GM12878 (cell line): ENCODE measurements around the gene CAMTA1. TPM values are rescaled to one million over a fixed set of nuclear protein-coding genes. Genes with fewer than 3 reads are reported as not detected.

ENCODE experiments used
- ATAC-seq: fragments of 200-7000 bp; cut with Tn5 transposase; 3 replicates; pipeline ENCODE4 v1.9.1; 2020; ENCODE audit warnings: mild to moderate bottlenecking, moderate library complexity
- BruUV-seq: library from RNA; stranded (reverse); fragments of 400-500 nt; replicated peaks from 2 replicates; lab custom pipeline; 2021; lab: Mats Ljungman, UMichigan
- CTCF ChIA-PET: fragments of 300-600 bp; sonication (Branson Sonifier 250); formaldehyde crosslinking; extraction: SDS; loops from one replicate; lab custom pipeline; 2021; ENCODE audit warnings: inconsistent platforms; lab: Yijun Ruan, JAX
- POLR2A ChIA-PET: fragments of 350-600 bp; formaldehyde crosslinking; extraction: SDS; loops from one replicate; lab custom pipeline; 2021; ENCODE audit warnings: inconsistent platforms; lab: Charles Lee
- RAD21 ChIA-PET: fragments of 300-600 bp; sonication (Branson Sonifier 250); formaldehyde crosslinking; loops from one replicate; lab custom pipeline; 2023; ENCODE audit warnings: antibody characterized with exemption; ENCODE audit not compliant: unreplicated experiment; lab: Charles Lee
- SMC1A ChIA-PET: fragments of 300-600 bp; sonication (Branson Sonifier 250); formaldehyde crosslinking; loops from one replicate; lab custom pipeline; 2023; ENCODE audit not compliant: unreplicated experiment, uncharacterized antibody; lab: Charles Lee
- DNase-seq: peaks from one replicate; pipeline ENCODE4 v3.0.0-alpha.2; 2011; ENCODE audit warnings: low read depth, low spot score
- FAIRE-seq: peaks from 3 replicates; lab custom pipeline; 2011; peaks lifted over from hg19 to GRCh38; lab: Jason Lieb, UNC
- H2AFZ ChIP-seq: 2 replicates; pipeline ENCODE4 v1.6.0; 2011; ENCODE audit warnings: low read depth, low read length, control low read depth; ENCODE audit not compliant: control insufficient read depth
- H3K27ac ChIP-seq: 2 replicates; pipeline ENCODE4 v1.5.1; 2011; ENCODE audit warnings: control low read depth; ENCODE audit not compliant: control insufficient read depth, insufficient read depth
- H3K27me3 ChIP-seq, 2 experiments: replicated peaks in 1 of 2; 2 replicates each; pipeline versions ENCODE4 v1.6.0 to v1.6.1; 2011; ENCODE audit warnings: low read length in 1 of 2; ENCODE audit not compliant: control insufficient read depth in 2 of 2, insufficient read depth in 2 of 2
- H3K36me3 ChIP-seq, 2 experiments: 2 replicates each; pipeline ENCODE4 v1.5.1; 2011; ENCODE audit warnings: low read length in 1 of 2; ENCODE audit not compliant: control insufficient read depth in 2 of 2, insufficient read depth in 2 of 2
- H3K4me1 ChIP-seq: 2 replicates; pipeline ENCODE4 v1.6.1; 2011; ENCODE audit warnings: mild to moderate bottlenecking, low read length, moderate library complexity, mixed read lengths; ENCODE audit not compliant: control insufficient read depth, insufficient read depth
- H3K4me2 ChIP-seq: 2 replicates; pipeline ENCODE4 v1.6.0; 2011; ENCODE audit warnings: control low read depth; ENCODE audit not compliant: control insufficient read depth, insufficient read depth
- H3K4me3 ChIP-seq: fragments of 200-600 bp; sonication (generic); 2 replicates; pipeline ENCODE4 v1.5.1; 2016
- H3K79me2 ChIP-seq: 2 replicates; pipeline ENCODE4 v1.6.0; 2011; ENCODE audit warnings: low read length; ENCODE audit not compliant: control insufficient read depth, insufficient read depth
- H3K9ac ChIP-seq: 2 replicates; pipeline ENCODE4 v1.8.0; 2011; ENCODE audit warnings: low read length, control low read depth, mixed read lengths; ENCODE audit not compliant: control insufficient read depth, insufficient read depth
- H3K9me3 ChIP-seq: replicated peaks from 3 replicates; pipeline ENCODE4 v1.5.1; 2011; ENCODE audit warnings: mild to moderate bottlenecking, low read length; ENCODE audit not compliant: control insufficient read depth, insufficient read depth
- H4K20me1 ChIP-seq: 2 replicates; pipeline ENCODE4 v1.6.0; 2011; ENCODE audit not compliant: control insufficient read depth, insufficient read depth
- BACH1 ChIP-seq: fragments of 450-650 bp; IDR thresholded peaks from 2 replicates; pipeline ENCODE4 v1.6.1; 2017; ENCODE audit warnings: mild to moderate bottlenecking, borderline replicate concordance
- BMI1 ChIP-seq: fragments of 450-650 bp; IDR thresholded peaks from 2 replicates; pipeline ENCODE4 v1.6.1; 2016; ENCODE audit warnings: mild to moderate bottlenecking, moderate library complexity, borderline replicate concordance
- GABPA ChIP-seq: IDR thresholded peaks from 2 replicates; pipeline ENCODE4 v1.6.1; 2014; ENCODE audit warnings: antibody characterized with exemption, low read depth, mild to moderate bottlenecking, inconsistent platforms
- KLF5 ChIP-seq: fragments of 450-650 bp; IDR thresholded peaks from 2 replicates; pipeline ENCODE4 v1.6.1; 2014; ENCODE audit warnings: mild to moderate bottlenecking; ENCODE audit not compliant: partially characterized antibody
- MXI1 ChIP-seq: fragments of 150-350 bp; IDR thresholded peaks from 2 replicates; pipeline ENCODE4 v1.6.1; 2011; ENCODE audit warnings: low read depth, mild to moderate bottlenecking, inconsistent platforms, low read length, improper control_type of control experiment
- RCOR1 ChIP-seq: conservative IDR thresholded peaks from 2 replicates; pipeline ENCODE4 v1.6.1; 2012; ENCODE audit warnings: low read depth, low read length, improper control_type of control experiment
- SREBF2 ChIP-seq: IDR thresholded peaks from 2 replicates; pipeline ENCODE4 v1.6.1; 2012; ENCODE audit warnings: mild to moderate bottlenecking, low read length
- TCF7 ChIP-seq: IDR thresholded peaks from 2 replicates; pipeline ENCODE4 v1.6.1; 2014; ENCODE audit warnings: antibody characterized with exemption, borderline replicate concordance
- YY1 ChIP-seq: IDR thresholded peaks from 2 replicates; pipeline ENCODE4 v1.6.1; 2011; ENCODE audit warnings: low read depth, mild to moderate bottlenecking, low read length
- ZZZ3 ChIP-seq: IDR thresholded peaks from 2 replicates; pipeline ENCODE4 v1.6.1; 2011; ENCODE audit warnings: low read depth; ENCODE audit not compliant: control insufficient read depth, insufficient read length
- WGBS: methylation state at CpG from one replicate; pipeline ENCODE4 v1.1.6; 2016; ENCODE audit warnings: low lambda C conversion rate; ENCODE audit not compliant: insufficient replicate concordance, insufficient coverage; ENCODE audit errors: missing lambda C conversion rate; 5-methylcytosine and 5-hydroxymethylcytosine counted together
- in situ Hi-C: fragments of 300-500 bp; cut with MboI; formaldehyde crosslinking; loops from 9 replicates; pipeline ENCODE4 v1.14.3; 2018; ENCODE audit warnings: mixed read lengths
- intact Hi-C: fragments of 100-400 bp; cut with micrococcal nuclease; formaldehyde crosslinking; loops from one replicate; pipeline ENCODE4 v1.14.2; 2022; ENCODE audit not compliant: unreplicated experiment
- polyA plus RNA-seq, 11 experiments: library from polyadenylated mRNA; depleted of rRNA in 4 of 11; unstranded in 6 of 11; stranded (reverse) in 5 of 11; fragments of >200 nt; fragmentation: Nextera tagmentation in 4 of 11; fragmentation: Illumina TruSeq in 1 of 11; extraction: Ambion mirVana in 4 of 11; extraction: Trizol in 1 of 11; gene quantifications; 1 replicate in 1 of 11; 2 replicates in 10 of 11; pipeline versions ENCODE4 v1.2.1 to v1.2.3, GENCODE V29; 2011 to 2016; ENCODE audit warnings: inconsistent platforms in 2 of 11, missing spikeins in 2 of 11, low read depth in 1 of 11
- total RNA-seq, 4 experiments: library from RNA; depleted of rRNA in 3 of 4; stranded (reverse); fragments of >200 nt in 3 of 4; fragmentation: Illumina TruSeq in 1 of 4; extraction: Trizol in 1 of 4; gene quantifications; 2 replicates each; pipeline versions ENCODE4 v1.2.1 to v1.2.3, GENCODE V29; 2013 to 2021
- TF ChIP-seq, protein P1 (sequence below): fragments of 450-650 bp; IDR thresholded peaks from 2 replicates; pipeline ENCODE4 v1.6.1; 2018; ENCODE audit warnings: mild to moderate bottlenecking, low read depth, moderate library complexity; ENCODE audit not compliant: partially characterized antibody
- TF ChIP-seq, protein P2 (sequence below): fragments of 450-650 bp; IDR thresholded peaks from 2 replicates; pipeline ENCODE4 v1.6.1; 2018; ENCODE audit warnings: borderline replicate concordance, mild to moderate bottlenecking; ENCODE audit not compliant: partially characterized antibody
- TF ChIP-seq, protein P3 (sequence below): IDR thresholded peaks from 2 replicates; pipeline ENCODE4 v1.6.1; 2012; ENCODE audit warnings: low read length, inconsistent platforms
- TF ChIP-seq, protein P4 (sequence below): fragments of 450-650 bp; IDR thresholded peaks from 2 replicates; pipeline ENCODE4 v1.6.1; 2014; ENCODE audit warnings: mild to moderate bottlenecking
- TF ChIP-seq, protein P5 (sequence below): IDR thresholded peaks from 2 replicates; pipeline ENCODE4 v1.6.1; 2011; ENCODE audit warnings: low read depth, mild to moderate bottlenecking, low read length, moderate library complexity, borderline replicate concordance; ENCODE audit errors: extremely low read depth
- TF ChIP-seq, protein P6 (sequence below): IDR thresholded peaks from 2 replicates; pipeline ENCODE4 v1.6.1; 2012; ENCODE audit warnings: low read depth, low read length, improper control_type of control experiment

Gene CAMTA1
- total and polyA plus RNA-seq, 10 of the 15 experiments (the other 5 are each of a cell fraction or from before 2014, with no cell fraction given) = 37.7 to 148 (median 76.4) TPM

DNA sequence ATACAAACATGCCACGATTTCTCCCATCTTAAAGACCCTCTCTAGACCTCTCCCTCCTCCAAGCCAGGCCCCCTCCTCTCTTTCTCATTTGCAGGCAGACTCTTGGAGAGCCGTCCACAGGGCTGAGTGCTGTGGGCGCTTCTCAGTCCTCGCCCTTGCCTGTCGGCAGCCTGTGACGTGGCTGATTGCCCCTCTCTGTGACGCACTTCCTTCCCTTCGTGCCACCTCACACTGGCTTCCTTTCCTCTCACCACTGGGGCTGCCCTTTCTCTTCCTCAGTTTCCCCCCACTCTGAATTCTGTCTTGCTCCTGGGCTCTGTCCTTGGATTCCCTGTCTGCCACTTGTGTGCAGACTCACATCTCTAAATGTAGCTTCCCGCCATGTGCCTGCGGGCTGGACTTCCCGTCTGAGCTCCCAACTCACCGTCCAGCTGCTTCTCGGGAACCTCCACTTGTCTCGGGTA lies 227.2 kb downstream of the CAMTA1 start:
- in situ Hi-C loops = no loop called here
- no peaks in the 10 kb centered on the region for H4K20me1 ChIP-seq
- no peak overlapping the region for H3K4me3 ChIP-seq
- WGBS = 45% methylated on average over 13 of the region's 14 CpGs
- no peaks in the 10 kb centered on the region for H3K79me2 ChIP-seq
- no peaks in the 10 kb centered on the region for H3K4me1 ChIP-seq
- H3K9me3 ChIP-seq = no peaks in the 10 kb centered on the region
- DNase-seq = no peak
- no peak overlapping the region for H3K9ac ChIP-seq
- H3K36me3 ChIP-seq = no peaks in the 10 kb centered on the region
- H3K27ac ChIP-seq = no peak overlapping the region
- ChIA-PET RAD21 (no interaction called here), CTCF (no interaction called here), POLR2A (no interaction called here), SMC1A (no interaction called here)
- no peak for ATAC-seq
- intact Hi-C loops = no loop called here
- peaks cover 0 to 1% of the 10 kb centered on the region in 2 experiments; a peak in 2 of 4 replicates for H3K27me3 ChIP-seq
- BruUV-seq = no TSS peak
- H2AFZ ChIP-seq = no peak overlapping the region
- FAIRE-seq = no peak
- no peak overlapping the region for H3K4me2 ChIP-seq
- TF ChIP-seq BMI1 (no peak), GABPA (no peak), ZZZ3 (no peak), MXI1 (no peak), RCOR1 (no peak), KLF5 (no peak), TCF7 (no peak), BACH1 (no peak), YY1 (no peak), SREBF2 (no peak)
- TF ChIP-seq, protein P1, sequence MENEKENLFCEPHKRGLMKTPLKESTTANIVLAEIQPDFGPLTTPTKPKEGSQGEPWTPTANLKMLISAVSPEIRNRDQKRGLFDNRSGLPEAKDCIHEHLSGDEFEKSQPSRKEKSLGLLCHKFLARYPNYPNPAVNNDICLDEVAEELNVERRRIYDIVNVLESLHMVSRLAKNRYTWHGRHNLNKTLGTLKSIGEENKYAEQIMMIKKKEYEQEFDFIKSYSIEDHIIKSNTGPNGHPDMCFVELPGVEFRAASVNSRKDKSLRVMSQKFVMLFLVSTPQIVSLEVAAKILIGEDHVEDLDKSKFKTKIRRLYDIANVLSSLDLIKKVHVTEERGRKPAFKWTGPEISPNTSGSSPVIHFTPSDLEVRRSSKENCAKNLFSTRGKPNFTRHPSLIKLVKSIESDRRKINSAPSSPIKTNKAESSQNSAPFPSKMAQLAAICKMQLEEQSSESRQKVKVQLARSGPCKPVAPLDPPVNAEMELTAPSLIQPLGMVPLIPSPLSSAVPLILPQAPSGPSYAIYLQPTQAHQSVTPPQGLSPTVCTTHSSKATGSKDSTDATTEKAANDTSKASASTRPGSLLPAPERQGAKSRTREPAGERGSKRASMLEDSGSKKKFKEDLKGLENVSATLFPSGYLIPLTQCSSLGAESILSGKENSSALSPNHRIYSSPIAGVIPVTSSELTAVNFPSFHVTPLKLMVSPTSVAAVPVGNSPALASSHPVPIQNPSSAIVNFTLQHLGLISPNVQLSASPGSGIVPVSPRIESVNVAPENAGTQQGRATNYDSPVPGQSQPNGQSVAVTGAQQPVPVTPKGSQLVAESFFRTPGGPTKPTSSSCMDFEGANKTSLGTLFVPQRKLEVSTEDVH = no peak
- TF ChIP-seq, protein P2, sequence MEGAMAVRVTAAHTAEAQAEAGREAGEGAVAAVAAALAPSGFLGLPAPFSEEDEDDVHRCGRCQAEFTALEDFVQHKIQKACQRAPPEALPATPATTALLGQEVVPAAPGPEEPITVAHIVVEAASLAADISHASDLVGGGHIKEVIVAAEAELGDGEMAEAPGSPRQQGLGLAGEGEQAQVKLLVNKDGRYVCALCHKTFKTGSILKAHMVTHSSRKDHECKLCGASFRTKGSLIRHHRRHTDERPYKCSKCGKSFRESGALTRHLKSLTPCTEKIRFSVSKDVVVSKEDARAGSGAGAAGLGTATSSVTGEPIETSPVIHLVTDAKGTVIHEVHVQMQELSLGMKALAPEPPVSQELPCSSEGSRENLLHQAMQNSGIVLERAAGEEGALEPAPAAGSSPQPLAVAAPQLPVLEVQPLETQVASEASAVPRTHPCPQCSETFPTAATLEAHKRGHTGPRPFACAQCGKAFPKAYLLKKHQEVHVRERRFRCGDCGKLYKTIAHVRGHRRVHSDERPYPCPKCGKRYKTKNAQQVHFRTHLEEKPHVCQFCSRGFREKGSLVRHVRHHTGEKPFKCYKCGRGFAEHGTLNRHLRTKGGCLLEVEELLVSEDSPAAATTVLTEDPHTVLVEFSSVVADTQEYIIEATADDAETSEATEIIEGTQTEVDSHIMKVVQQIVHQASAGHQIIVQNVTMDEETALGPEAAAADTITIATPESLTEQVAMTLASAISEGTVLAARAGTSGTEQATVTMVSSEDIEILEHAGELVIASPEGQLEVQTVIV = no peak
- TF ChIP-seq, protein P3, sequence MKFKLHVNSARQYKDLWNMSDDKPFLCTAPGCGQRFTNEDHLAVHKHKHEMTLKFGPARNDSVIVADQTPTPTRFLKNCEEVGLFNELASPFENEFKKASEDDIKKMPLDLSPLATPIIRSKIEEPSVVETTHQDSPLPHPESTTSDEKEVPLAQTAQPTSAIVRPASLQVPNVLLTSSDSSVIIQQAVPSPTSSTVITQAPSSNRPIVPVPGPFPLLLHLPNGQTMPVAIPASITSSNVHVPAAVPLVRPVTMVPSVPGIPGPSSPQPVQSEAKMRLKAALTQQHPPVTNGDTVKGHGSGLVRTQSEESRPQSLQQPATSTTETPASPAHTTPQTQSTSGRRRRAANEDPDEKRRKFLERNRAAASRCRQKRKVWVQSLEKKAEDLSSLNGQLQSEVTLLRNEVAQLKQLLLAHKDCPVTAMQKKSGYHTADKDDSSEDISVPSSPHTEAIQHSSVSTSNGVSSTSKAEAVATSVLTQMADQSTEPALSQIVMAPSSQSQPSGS = no peak
- TF ChIP-seq, protein P4, sequence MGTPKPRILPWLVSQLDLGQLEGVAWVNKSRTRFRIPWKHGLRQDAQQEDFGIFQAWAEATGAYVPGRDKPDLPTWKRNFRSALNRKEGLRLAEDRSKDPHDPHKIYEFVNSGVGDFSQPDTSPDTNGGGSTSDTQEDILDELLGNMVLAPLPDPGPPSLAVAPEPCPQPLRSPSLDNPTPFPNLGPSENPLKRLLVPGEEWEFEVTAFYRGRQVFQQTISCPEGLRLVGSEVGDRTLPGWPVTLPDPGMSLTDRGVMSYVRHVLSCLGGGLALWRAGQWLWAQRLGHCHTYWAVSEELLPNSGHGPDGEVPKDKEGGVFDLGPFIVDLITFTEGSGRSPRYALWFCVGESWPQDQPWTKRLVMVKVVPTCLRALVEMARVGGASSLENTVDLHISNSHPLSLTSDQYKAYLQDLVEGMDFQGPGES = no peak
- TF ChIP-seq, protein P5, sequence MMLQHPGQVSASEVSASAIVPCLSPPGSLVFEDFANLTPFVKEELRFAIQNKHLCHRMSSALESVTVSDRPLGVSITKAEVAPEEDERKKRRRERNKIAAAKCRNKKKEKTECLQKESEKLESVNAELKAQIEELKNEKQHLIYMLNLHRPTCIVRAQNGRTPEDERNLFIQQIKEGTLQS = no peak
- TF ChIP-seq, protein P6, sequence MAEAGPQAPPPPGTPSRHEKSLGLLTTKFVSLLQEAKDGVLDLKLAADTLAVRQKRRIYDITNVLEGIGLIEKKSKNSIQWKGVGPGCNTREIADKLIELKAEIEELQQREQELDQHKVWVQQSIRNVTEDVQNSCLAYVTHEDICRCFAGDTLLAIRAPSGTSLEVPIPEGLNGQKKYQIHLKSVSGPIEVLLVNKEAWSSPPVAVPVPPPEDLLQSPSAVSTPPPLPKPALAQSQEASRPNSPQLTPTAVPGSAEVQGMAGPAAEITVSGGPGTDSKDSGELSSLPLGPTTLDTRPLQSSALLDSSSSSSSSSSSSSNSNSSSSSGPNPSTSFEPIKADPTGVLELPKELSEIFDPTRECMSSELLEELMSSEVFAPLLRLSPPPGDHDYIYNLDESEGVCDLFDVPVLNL = no peak
